ENCODE results near the gene PCNT. TPM values are rescaled to one million over a fixed set of nuclear protein-coding genes. Genes with fewer than 3 reads are reported as not detected.

PCNT gene
- total RNA-seq, 1 donor, result 19.2 TPM

- Histone ChIP-seq H3K4me3 (ENCODE audit: insufficient read depth, low read length) (no peak overlapping the region), H3K9me3 (ENCODE audit: low read depth, low read length) (no peaks in the 10 kb centered on the region), H3K27me3 (ENCODE audit: insufficient read depth, low read length) (no peaks in the 10 kb centered on the region), H3K4me2 (ENCODE audit: insufficient read depth, low read length) (no peak overlapping the region), H3K4me1 (ENCODE audit: insufficient read depth, low read length) (no peaks in the 10 kb centered on the region), H2AFZ (ENCODE audit: low read length) (no peak overlapping the region), H3K27ac (ENCODE audit: low read depth, low read length) (no peak overlapping the region), H3K36me3 (ENCODE audit: insufficient read depth, low read length) (peaks cover 30% of the 10 kb centered on the region), H3K79me2 (ENCODE audit: insufficient read depth, low read length) (no peaks in the 10 kb centered on the region), H4K20me1 (ENCODE audit: insufficient read depth, low read length) (no peaks in the 10 kb centered on the region)
- peak; percentile 84 for DNase-seq (ENCODE audit: insufficient read length, low spot score, missing footprints)
- no peak for TF ChIP-seq CTCF (IDR thresholded peaks at IDR 0.05; ENCODE audit: extremely low read depth, low read depth, low read length)
Measured at GRCh38 chr21:46355161-46356004, 31.4 kb downstream of the PCNT start.

GRCh38 chr21:46356005-46356338 lies 32.0 kb downstream of the PCNT start:
- Histone ChIP-seq H3K4me1 (ENCODE audit: insufficient read depth, low read length) (no peaks in the 10 kb centered on the region), H3K27ac (ENCODE audit: low read depth, low read length) (no peak overlapping the region), H3K9me3 (ENCODE audit: low read depth, low read length) (no peaks in the 10 kb centered on the region), H3K36me3 (ENCODE audit: insufficient read depth, low read length) (peaks cover 28% of the 10 kb centered on the region), H3K4me3 (ENCODE audit: insufficient read depth, low read length) (no peak overlapping the region), H3K27me3 (ENCODE audit: insufficient read depth, low read length) (no peaks in the 10 kb centered on the region), H4K20me1 (ENCODE audit: insufficient read depth, low read length) (no peaks in the 10 kb centered on the region), H3K79me2 (ENCODE audit: insufficient read depth, low read length) (no peaks in the 10 kb centered on the region), H2AFZ (ENCODE audit: low read length) (no peak overlapping the region), H3K4me2 (ENCODE audit: insufficient read depth, low read length) (no peak overlapping the region)
- no peak for DNase-seq (ENCODE audit: insufficient read length, low spot score, missing footprints)
- no peak for TF ChIP-seq CTCF (IDR thresholded peaks at IDR 0.05; ENCODE audit: extremely low read depth, low read depth, low read length)

GRCh38 chr21:46356494-46357334 lies 32.8 kb downstream of the PCNT start:
- Histone ChIP-seq H2AFZ (ENCODE audit: low read length) (no peak overlapping the region), H4K20me1 (ENCODE audit: insufficient read depth, low read length) (no peaks in the 10 kb centered on the region), H3K4me2 (ENCODE audit: insufficient read depth, low read length) (no peak overlapping the region), H3K27ac (ENCODE audit: low read depth, low read length) (no peak overlapping the region), H3K9me3 (ENCODE audit: low read depth, low read length) (no peaks in the 10 kb centered on the region), H3K4me1 (ENCODE audit: insufficient read depth, low read length) (no peaks in the 10 kb centered on the region), H3K27me3 (ENCODE audit: insufficient read depth, low read length) (no peaks in the 10 kb centered on the region), H3K36me3 (ENCODE audit: insufficient read depth, low read length) (peaks cover 26% of the 10 kb centered on the region), H3K4me3 (ENCODE audit: insufficient read depth, low read length) (no peak overlapping the region), H3K79me2 (ENCODE audit: insufficient read depth, low read length) (no peaks in the 10 kb centered on the region)
- no peak for TF ChIP-seq CTCF (IDR thresholded peaks at IDR 0.05; ENCODE audit: extremely low read depth, low read depth, low read length)
- DNase-seq (ENCODE audit: insufficient read length, low spot score, missing footprints), result peak; percentile 65

GRCh38 chr21:46357335-46357604 lies 33.3 kb downstream of the PCNT start:
- Histone ChIP-seq H3K4me1 (ENCODE audit: insufficient read depth, low read length) (no peaks in the 10 kb centered on the region), H3K36me3 (ENCODE audit: insufficient read depth, low read length) (peaks cover 31% of the 10 kb centered on the region), H4K20me1 (ENCODE audit: insufficient read depth, low read length) (no peaks in the 10 kb centered on the region), H3K79me2 (ENCODE audit: insufficient read depth, low read length) (no peaks in the 10 kb centered on the region), H3K9me3 (ENCODE audit: low read depth, low read length) (no peaks in the 10 kb centered on the region), H3K27ac (ENCODE audit: low read depth, low read length) (no peak overlapping the region), H2AFZ (ENCODE audit: low read length) (no peak overlapping the region), H3K4me2 (ENCODE audit: insufficient read depth, low read length) (no peak overlapping the region), H3K4me3 (ENCODE audit: insufficient read depth, low read length) (no peak overlapping the region), H3K27me3 (ENCODE audit: insufficient read depth, low read length) (no peaks in the 10 kb centered on the region)
- no peak for TF ChIP-seq CTCF (IDR thresholded peaks at IDR 0.05; ENCODE audit: extremely low read depth, low read depth, low read length)
- DNase-seq (ENCODE audit: insufficient read length, low spot score, missing footprints), result peak; percentile 54
